ENCODE measurements around the gene VPS45.
"Not testable (repeated sequence)": the region's sequence is repeated elsewhere in the genome, so short reads cannot be mapped to it uniquely, and the experiment has no call there.

VPS45 gene

DNA sequence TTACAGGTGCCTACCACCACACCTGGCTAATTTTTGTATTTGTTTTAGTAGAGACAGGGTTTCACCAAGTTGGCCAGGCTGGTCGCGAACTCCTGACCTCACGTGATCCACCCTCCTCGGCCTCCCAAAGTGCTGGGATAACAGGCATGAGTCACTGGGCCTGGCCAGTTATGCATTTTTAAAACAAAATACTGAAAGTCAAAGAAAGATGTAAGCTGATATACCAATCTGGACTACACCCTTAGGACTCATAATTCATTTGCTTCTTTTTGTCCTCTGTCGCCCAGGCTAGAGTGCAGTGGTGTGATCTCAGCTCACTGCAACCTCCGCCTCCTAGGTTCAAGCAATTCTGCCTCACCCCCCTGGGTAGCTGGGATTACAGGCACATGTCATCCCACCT, 67.8 kb downstream of the VPS45 start:
- DNase-seq, result not testable (repeated sequence)

DNA sequence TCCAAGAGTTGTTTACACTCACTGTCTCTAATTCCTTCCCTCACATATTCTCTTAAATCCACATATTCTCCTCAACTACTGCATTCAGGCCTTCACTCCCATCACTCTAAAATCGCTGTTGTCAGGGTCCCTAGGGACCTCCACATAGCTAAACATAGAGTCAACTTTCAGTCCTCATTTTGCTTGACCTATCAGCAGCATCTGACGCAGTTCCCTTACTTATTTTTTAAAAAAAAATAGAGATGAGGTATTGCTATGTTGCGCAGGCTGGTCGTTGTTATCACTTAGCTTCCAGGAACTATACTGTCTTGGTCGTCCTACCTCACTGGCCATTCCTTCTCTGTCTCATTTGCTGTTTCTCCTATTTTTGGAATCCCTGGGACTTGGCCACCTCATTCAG, 70.5 kb downstream of the VPS45 start:
- no peak for DNase-seq

DNA sequence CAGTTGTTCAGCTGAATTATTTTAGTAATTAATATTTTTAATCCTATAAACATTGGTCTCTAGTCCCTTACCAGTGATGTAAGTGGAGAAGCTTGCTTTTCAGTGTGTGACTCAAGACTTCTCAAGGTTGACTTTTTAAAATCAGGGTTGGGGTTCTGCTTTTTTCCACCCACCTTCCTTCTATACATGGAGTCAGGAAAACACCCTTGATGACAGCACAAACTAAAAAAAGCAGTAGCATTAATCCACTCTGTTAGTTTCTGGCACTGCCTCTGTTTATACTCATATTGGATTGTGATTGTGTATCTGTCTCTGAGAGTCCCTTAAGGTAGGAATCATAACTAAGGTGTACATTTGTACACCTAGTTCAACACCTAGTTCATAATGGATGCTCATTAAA, 73.9 kb downstream of the VPS45 start:
- no peak for DNase-seq

DNA sequence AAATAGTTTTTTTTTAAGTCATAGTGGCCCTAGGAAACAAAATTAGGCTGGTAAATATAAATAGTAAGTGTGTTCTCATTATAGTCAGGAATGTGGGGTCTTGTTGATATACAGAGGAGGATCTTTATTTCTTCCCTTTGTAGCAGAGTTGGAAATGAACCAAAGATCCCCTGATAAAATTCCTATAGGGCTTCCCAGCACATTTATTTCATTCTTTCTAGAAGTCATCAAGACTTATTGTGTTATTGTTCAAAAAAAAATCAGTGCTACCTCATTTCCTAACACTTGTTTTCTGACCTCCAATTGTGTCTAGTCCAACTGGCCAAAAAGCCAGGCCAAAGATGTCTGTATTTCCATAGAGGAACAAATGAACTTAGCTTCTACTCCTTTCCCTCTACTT, 74.5 kb downstream of the VPS45 start:
- no peak for DNase-seq

DNA sequence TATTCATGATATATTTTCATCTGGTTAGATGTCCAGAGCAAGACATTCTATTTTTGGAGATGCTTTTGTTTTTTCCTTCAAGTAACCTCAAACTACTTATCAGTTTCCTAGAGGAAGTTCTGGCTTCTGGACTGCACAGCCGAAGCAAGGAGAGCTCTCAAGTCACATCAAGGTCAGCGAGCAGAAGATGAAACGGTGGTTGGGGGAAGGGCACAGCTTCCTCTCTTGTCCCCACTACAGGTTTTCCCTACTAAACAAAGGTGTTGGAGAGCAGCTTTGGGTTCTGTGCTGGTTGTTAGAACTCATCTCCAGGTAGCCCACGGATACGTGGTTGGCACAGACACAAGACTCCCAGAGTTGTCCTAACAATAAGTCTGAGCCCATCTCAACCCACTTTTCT, 77.0 kb downstream of the VPS45 start:
- no peak for DNase-seq

DNA sequence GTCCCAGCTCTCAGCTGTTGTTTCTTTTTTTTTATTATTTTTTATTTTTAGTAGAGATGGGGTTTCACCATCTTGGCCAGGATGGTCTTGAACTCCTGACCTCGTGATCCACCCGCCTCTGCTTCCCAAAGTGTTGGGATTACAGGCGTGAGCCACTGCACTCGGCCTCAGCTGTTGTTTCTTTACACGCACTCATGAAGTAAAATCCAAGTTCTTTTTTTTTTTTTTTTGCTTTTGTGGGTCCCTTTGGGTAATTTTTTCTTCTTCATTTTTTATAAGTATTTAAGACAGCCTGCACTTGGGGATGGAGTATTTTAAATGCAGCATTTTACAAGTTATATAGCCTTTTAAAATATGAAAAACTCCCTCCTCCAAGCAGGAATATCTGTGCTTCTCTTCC, 78.4 kb downstream of the VPS45 start:
- DNase-seq, result not testable (repeated sequence)

DNA sequence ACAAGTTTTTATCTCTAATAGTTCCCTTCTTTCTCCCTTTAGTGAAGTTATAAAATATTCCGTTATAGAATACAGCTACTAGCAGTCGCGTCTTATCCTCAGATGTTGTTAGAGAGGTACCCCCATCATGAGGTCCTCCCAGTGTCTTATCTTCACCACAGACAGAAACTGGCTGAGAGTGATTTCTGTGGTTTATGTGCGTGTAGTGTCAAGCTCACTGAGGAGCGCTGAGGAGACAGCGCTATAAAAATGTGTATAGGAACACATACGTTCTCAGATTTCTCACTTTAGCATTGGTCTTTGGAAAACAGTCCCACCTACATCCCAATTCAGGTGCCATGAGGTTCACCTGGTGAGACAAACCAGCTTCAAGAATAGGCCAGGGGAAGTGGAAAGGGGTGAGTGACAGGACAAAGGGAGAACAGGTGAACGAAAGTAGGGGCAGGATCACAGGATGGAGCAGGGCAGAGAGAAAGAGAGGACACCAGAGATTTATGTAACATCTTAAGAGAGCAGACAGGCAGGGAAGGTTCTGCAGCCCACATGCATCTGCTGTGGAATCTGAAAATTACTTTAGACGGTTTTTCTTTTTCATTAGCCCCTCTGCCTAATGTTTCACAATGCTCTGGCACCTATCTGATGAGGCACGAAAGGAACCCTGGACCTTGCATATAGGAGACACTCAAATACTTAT, 79.4 kb downstream of the VPS45 start:
- DNase-seq, result no peak

DNA sequence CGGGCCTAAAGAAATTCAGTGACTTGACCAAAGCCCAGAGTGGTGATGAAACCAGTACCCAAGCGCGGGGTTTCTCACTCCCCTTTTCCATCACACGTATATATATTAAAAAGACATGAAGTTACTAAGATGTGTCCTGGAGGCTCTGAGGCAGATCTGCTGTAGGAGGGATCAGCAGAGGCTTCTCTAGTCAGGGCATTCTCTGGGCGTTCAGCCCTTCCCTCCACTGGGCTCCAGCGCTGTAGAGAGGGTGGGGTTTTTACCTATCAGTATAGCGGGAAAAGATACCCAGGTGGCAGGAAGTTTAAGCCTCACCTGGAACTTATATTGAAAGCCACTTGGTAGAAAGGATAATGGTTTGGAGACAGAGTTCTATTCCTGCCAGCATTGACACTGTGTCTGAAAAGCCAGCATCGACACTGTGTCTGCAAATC, 81.3 kb downstream of the VPS45 start:
- no peak for DNase-seq

DNA sequence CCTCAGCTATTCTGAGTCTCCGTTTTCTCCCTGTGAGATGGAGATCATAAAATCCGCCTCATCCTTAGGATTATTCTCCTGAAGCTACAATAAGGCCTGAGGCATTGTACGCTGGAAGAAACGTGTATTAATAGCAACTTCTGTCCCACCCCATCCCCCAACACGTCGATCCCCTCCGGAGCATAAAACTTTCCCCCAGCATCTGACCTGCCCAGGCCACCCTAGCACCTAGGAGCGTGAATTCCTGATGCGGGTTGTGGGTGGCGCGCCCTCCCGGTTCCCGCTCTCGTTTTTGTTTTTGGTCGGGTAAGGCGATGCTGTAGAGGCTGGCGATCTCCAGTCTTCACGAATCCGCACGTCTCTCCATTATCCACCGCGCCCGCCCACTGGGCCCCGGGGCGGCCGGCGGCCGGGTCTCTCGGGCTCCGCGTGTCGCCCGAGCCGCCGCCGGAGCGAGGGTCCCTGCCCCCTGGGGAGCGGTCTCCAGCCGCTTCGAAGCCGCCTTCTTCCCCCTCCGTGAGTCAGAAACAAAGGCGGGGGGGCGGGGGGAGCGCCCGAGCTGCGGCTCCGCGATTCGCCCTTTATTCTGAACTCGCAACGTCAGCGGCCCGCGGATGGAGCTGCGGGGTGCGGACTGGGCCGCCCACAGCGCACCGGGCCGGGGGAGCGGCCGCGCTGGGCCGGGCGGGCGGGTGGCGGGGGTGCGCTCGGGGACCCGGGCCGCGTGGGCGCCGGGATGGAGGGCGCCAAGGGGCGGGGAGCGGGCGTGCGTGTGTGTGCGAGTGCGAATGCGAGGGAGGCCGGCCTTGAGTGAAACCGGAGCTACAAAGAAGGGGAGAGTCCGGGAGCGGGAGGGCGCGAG, 81.9 kb downstream of the VPS45 start, which contains the start of gene PLEKHO1:
TSS of gene PLEKHO1 (plus strand) at position 646 of the 862 bp plus-strand sequence. CDS start 342 bp downstream, outside the sequence.
- peak; percentile 10 for DNase-seq

DNA sequence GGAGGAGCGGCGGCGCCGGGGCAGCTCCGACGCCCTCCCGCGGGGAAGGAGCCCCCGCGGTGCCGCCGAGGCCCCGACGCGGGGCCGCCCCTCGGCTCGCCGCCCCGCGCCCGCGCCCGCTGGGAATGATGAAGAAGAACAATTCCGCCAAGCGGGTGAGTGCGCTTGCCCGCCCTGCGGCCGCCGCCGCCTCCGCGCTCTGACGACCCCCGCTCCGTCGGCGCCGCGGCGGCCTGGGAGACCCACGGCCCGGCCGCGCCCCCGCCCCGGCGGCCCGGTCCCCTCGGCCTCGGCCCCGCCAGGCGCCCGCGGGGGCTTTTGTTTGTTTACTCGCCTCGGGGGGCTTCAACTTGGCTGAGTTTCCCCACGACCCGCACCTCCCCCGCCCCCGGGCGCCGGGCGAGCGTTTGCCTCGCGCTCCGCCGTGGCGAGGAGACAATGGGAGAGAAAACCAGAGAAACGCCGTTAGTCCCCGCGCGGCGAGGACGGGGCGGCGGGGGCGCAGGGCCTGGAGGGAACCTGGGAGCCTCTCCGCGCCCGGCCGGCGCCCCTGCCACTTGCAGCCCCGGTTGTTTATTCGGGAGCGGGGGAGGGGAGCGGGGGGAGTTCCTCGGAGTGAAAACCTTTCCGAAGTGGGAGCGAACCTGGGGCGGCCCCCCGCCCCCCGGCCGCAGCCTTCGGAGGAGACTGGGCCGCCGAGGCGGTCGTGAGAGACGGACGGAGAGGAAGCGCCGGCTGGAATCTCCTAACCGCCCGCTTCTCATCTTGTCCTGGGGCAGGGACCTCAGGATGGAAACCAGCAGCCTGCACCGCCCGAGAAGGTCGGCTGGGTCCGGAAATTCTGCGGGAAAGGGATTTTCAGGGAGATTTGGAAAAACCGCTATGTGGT, 82.8 kb downstream of the VPS45 start:
- no peak for DNase-seq

DNA sequence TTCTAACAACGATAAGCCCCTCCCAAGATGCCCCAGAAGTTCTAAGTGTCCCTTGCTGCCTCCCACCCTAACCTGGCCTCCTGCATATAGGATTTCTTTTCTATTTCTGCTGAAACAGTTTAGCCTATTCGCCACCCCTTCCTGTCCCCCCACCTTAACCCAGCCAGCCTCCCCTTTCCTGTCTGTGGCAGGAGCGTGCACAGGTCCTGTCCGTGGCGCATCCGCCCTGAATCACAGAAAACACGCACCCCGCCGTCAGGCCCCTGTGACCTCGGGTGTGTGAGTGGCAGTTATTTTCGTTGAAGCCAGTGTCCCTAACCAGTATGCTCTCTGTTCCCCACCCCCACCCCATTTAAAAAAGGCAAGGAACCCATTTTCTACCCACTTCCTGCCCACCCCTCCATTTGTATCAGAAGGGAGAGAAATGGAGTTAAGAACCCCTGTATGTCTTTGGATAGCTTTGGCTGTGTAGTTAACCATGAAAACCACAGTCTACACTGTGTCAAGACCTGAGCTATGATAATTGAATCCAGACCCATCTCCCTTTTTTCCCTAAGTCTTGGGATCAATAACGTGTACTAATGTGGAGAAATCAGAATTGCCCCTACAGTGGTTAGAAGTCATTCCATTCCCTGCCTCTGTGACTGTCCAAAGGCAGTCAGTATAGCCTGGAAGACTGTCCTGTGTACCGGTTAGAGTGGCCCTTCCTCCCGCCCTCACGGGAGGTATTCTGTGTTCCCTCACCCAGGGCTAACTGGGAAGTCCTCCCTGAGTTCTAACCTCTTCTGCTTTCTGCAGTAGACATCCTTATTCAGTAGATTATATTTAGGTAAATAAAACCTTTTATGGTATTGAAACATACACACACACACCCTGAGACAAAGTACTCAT, 84.0 kb downstream of the VPS45 start:
- DNase-seq, result no peak

DNA sequence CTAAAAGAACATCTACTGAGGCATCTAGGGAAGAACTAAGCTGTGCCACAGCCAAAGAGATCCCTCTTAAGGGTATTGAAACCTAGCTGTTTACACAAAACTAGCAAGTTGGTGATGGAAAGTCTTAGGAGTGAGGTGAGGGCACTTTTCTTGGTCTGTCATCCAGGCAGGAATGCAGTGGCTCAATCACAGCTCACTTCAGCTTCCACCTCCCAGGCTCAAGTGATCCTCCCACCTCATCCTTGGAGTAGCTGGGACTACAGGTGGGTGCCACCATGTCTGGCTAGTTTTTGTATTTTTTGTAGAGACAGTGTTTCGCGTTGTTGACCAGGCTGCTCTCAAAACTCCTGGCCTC, 84.6 kb downstream of the VPS45 start:
- no peak for DNase-seq

DNA sequence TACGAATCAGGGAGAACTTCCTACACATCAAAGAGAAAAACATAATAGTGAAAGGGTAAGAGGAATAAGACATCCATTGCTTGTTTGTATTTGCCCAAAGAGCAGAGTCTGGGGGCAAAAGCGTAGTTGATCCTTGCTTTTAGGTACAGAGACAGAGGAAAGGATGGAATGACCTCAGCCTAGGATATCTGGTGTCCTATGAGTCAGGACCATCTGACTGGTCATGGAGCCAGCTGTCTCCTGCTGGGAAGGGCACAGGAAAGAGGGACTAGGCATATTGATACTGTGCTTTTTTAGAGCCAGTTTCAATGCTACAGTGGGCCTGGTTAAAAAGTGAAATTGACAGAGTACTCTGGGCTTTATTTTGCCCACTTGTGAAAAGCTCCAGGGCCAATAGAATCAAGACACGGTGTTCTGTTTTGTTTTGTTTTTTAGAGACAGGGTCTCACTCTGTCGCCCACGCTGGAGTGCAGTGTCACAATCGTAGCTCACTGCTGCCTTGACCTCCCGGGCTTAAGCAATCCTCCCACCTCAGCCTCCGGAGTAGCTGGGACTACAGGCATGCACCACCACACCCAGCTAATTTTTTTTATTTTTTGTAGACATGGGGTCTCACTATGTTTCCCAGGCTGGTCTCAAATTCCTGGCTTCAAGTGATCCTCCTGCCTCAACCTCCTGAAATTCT, 85.3 kb downstream of the VPS45 start:
- DNase-seq, result no peak

DNA sequence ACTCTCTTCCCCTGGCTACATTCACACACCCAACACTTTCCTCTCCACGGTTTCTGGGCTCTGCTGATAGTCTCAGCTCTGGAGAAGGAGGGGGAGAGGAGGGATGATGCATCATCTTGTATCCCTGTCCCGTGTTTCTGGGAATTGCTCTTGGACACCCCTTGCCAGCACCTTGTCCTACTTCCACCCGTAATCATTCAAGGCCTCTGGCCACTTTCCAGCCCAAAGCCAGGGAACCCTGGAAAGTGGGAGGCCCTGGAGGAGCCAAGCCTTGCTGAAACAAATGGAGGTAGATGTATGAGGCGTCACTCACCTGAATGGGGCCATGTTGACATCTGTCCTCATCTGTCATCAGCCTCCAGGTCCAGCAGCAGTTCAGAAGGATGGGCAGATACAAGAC, 86.6 kb downstream of the VPS45 start:
- no peak for DNase-seq

DNA sequence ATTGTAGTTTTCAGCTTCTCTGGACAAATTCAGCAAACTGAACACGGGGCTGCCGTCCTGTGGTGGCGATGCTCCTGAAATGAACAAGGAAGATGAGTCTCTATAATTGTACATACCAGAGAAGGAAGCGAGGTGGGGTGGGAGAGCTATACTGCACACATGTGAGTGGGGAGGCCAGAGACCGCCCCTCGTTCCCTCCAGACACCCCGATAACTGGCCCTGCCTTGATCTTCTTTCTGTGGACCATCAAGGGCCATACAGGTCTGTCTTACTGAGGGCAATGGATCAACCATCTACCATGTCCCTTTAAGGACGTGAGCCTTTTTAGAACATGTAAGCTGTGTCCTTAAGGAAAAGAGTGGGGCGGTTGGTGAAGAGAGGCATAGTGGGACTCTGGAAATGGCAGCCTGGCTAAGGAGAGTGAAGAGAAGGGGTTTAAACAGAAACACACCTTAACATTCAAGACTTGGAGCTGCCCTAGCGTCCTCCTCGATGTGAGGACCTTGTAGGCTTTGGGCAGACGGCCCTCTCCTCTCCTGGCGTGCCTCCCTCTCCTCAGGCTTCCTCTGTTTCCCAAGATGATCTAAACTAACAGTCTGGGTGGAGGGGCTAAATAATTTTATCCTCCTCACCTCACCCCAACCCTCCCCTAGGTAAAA, 88.0 kb downstream of the VPS45 start:
- no peak for DNase-seq

DNA sequence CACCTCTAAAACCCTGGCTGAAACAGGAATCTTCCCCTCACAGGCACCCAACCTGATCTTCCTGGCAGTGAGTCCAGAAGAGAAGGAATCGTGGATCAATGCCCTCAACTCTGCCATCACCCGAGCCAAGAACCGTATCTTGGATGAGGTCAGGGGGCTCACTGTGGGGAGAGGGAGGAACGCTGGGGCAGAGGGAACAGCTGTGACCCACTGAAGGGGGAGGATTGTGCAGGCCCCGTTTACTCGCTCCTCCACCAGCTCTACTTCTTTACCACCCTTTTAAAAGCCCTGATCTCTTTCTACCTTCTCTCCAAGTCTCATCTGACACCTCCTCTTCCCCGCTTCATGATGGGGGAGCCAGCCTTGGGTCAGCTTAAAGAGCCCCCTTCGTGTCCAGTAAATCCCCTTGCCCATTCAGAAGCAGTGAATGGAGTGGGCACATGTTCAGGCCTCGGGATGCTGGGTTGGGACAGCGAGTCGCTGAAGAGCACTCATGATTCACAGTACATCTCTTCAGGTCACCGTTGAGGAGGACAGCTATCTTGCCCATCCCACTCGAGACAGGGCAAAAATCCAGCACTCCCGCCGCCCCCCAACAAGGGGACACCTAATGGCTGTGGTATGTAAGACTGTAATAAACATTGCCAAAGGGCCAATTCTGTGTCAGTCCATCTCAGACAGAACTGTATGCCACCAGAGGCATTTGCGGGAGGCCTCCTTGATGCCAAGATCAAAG, 89.5 kb downstream of the VPS45 start:
- DNase-seq, result no peak

DNA sequence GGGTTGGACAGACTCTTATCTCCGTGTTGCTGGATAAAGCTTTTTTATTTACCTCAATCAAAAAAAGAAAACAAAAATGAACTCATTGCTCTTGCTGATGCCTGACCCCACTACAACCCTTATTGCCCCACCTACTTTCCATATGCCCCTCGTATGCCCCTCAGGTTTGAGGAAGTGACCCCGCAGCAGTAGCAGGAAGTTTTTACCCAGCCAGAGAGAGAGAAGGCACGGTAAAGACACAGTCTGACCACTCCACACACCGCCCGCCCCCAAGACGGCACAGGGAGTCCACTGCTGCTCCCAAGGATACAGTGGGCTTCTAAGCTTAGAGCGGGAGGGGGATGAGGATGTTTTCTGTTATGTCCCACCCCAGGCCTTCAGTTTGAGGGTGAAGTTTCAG, 92.0 kb downstream of the VPS45 start:
- no peak for DNase-seq

DNA sequence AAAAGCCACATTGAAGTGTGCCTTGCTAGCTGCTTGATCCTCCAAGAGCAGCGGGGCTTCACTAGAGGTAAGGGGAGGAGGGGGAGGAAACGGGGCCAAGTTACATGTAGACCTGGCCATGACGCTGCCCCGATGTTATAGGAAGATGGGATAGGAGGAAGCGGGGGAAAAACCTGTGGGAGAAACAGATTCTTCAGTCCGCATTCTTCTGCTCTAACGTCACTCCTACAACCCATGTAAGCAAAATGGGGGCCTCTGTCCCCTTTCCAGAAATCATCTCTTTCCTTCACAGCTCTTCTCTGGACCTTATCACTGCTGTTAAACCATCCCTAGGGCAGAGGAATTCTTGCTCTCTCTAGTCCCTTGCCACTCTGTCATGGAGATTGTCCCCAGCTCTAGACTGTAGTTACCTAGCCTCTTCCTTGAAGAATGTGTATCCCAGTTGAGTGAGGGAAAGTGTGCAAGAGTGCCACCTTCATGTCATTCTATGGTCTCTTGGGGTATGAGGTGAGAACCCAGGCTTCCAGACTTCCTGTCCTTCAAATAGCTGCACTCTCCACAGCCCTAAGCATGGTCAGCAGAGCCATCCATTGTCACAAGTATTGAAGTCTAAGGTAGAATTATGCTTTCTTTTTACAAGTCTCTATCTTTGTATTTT, 93.5 kb downstream of the VPS45 start:
- DNase-seq, result no peak

DNA sequence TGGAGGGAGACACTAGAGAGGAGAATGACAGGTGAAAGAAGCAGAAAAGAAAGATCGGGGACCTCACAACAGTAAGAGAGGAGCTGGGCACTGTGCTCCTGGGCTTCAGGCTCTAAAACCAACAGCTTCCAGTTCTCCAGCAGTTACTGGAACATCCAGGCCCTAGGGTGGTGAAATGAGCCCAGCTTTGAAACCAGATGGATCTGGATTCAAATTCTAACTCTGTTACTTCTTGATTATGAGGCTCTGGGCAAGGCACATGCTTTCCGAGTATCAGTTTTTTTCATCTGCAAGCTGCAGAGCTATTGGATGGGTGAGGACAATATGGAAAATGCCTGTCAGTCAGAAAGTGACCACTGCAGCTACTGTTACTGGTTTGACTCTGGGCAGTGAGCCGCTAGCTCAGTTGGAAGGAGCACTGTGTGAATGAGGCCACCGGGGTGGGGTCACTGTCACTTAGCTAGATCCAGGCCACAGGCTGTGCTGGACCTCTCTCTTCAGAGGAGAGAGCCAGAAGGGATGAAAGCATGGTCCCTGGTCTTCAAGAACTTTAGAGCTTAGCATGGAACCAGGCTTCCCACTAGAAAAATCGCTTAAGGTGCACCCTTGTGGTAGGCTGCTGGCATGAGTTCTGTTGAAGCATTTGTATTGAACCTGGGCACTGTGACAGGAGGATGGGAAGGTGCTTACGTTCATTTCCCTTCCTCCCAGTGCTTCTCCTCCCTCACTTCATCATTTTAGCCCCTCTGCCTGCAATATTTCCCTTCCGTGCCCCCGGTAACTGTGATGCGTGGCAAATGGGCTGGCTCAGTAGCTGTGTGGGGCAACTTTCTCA, 94.4 kb downstream of the VPS45 start:
- no peak for DNase-seq

All from NCI-H2081 treated with DMSO at 0.1 percent for 48 hours (cell line).